Jurkat, Clone E6-1 (cell line): ENCODE data around the gene WDR43.
"Not testable (repeated sequence)": the region's sequence is repeated elsewhere in the genome, so short reads cannot be mapped to it uniquely, and the experiment has no call there.

Experiments used
- DNase-seq: peaks from one replicate; pipeline ENCODE4 v3.0.0-alpha.2; 2011; ENCODE audit warnings: low read depth, low spot score
- H3K4me3 ChIP-seq: 2 replicates; pipeline ENCODE4 v1.5.1; 2011; ENCODE audit warnings: mild to moderate bottlenecking, low read length, control low read depth, moderate library complexity

WDR43 gene

DNA sequence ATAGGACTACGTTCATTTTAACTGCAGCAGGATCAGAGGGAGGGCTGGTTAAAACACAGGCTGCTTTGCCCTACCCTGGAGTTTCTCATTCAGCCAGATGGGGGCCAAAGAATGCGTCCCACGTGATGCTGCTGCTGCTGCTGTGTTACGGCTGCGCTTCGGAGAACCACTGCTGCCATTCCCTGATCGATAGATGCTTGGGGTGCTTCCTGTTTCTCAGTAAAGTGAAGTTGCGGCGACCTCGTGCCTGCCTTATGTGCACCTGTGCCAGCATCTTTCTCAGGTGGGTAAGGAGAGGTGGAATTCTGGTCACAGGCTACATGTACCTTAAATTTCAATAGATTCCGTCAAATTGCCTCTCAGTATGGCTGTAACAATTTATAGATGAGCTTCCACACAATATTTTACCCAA, 62.0 kb downstream of the WDR43 start:
- DNase-seq = peak; percentile 61
- H3K4me3 ChIP-seq = peak overlapping the region; percentile 40

DNA sequence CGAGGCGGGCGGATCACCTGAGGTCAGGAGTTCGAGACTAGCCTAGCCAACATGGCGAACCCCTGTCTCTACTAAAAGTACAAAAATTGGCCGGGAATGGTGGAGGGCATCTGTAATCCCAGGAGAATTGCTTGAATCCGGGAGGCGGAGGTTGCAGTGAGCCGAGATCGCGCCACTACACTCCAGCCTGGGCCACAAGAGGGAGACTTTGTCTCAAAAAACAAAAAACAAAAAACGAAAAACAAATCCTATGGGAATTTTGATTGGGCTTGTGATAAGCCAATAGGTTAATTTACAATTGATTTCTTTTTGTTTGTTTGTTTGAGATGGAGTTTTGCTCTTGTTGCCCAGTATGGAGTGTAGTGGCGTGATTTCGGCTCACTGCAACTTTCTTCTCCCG, 62.4 kb downstream of the WDR43 start:
- DNase-seq = no peak

DNA sequence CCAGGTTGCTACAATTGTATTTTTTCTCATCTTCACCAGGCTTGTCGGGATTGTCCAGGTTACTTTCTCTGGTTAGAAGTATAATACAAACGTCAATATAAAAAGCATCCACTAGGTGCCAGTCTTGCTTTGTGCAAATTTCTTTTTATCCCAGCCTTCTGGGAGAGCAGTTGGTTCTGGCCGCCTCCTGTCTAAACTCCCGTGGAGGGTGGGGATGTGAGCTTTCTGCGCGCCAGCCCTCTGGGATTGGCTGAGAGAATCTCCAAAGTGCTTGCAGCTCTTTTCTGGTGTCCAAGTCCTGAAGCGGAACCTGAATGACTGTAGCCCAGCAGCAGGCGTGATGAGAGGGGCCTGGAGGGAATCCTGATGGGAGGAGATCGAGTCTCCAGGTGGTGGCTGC, 64.2 kb downstream of the WDR43 start:
- DNase-seq = peak; percentile 44
- H3K4me3 ChIP-seq = no peak overlapping the region

More for the DNA sequence above, 62.4 kb downstream of the WDR43 start:
- peak overlapping the region; percentile 40 for H3K4me3 ChIP-seq

DNA sequence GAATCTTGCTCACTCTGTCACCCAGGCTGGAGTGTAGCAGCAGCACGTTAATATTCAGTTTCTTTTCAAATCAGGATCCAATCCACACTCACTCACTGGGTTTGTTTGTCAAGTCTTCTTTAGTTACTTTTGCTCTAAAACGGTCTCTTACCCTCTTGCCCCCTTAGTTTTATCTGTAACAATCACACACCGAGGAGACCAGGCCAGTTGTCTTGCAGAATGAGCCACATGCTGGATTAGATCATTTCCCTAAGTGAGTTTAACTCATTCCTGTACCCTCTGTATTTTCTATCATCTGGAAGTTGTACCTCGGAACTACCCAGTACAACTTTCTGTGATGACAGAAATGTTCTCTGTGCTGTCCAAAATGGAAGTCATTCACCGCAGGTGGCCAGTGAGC, 65.9 kb downstream of the WDR43 start:
- no peak overlapping the region for H3K4me3 ChIP-seq
- no peak for DNase-seq

DNA sequence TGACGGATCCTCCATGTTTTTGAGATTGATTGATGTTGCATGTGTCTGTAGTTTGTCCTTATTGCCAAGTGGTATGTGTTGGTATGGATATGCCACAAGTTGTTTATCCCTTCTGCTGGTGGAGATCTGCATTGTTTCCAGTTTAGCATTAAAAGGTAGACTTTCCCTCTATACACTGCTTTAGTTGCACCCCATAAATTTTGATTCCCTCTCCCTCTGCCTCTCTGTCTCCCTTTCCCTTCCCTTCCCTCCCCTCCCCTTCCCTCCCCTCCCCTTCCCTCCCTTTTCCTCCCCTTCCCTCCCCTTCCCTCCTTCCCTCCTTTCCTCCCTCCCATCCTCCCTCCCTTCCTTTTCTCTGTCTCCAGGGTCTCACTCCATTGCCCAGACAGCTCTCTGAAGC, 68.0 kb downstream of the WDR43 start:
- DNase-seq = no peak
- no peak overlapping the region for H3K4me3 ChIP-seq

DNA sequence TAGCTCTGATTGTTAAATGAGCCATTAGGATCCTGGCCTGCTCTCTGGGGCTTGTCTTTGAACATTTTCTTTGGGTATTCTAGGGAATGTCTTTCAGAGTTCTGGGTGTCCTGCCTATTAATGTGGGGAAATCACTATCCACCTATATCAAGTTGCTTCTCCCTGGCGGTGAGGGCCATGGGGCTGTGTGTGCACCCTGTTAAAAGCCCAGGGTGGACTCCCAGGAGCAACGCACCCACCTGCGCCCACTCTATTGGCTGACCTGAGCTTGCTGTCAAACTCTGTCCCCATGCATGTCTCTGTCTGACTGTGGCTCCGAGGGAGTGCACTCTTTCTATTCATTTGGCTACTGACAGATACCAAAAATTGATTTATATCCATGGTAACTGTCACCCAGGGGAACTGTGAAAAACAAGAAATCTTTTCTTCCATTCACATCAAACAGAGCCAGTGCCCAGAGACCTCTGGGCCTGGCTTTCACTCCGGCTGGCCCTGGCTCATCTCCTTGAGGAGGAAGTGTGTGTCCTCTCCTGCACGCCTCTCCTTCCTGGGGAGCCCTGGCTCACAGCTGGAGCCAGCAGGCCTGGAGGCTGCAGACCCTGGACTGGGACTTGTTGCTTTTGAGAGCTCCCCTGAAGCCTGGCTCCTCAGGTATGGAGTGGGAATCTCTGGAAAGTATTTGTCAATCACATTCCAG, 76.1 kb downstream of the WDR43 start:
- no peak for DNase-seq
- H3K4me3 ChIP-seq = no peak overlapping the region

DNA sequence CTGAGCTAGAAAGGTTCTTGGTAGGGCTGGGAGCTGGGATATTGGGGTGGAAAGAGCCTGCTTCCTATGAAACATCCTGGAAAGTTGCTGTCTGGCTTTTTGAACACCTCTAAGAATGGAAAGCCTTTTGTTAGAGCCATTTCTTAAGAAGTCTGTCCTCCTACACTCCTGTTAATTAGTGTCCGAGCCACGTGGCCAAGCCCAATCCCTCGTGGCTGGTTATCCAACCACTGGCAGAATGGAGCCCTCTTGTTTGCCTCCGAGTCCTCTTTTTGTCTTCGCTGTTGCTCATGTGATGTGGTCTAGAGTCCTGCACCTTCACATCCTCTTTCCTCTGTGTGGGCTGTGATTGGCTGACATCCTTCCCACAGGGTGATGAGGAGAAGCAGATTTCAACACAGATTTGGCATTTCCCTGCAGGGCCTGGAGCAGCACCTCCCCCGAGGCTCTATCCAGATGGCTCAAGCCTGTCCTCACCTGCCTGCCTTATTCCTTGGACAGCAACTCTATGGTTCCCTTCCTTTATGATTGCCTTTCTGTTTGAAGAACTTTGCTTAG, 78.4 kb downstream of the WDR43 start:
- H3K4me3 ChIP-seq = no peak overlapping the region
- DNase-seq = peak; percentile 48

DNA sequence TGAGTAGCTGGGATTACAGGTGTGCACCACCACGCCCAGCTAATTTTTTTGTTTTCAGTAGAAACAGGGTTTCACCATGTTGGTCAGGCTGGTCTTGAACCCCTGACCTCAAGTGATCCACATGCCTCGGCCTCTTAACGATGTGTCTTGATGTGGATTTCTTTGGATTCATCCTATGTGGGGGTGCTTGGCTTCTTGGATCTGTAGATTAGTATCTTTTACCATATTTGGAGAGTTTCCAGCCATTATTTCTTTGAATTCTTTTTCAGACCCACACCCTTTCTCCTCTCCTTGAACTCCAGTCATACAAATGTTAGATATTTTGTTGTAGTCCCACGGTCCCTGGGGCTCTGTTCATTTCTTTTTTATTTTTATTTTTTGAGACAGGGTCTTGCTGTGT, 79.8 kb downstream of the WDR43 start:
- no peak for DNase-seq

DNA sequence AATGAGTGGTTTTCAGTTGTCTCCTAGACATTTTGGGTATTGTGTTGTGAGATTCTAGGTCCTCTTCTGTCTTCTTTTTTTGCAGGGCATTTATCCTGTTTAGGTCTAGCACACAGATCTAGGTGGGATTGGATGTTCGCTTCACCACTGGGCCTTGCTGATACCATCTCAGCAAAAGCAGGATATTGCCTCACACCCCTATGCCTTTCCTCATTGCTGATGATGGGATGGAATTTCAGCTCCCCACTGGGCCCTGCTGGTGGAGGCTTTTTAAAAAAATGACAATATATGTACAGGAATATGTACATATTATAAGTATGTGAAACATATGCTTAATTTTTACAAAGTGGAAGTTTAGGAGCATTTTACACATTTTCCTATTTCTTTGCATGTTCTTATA, 81.2 kb downstream of the WDR43 start:
- no peak overlapping the region for H3K4me3 ChIP-seq
- DNase-seq = no peak

More for the DNA sequence above, 79.8 kb downstream of the WDR43 start:
- no peak overlapping the region for H3K4me3 ChIP-seq

DNA sequence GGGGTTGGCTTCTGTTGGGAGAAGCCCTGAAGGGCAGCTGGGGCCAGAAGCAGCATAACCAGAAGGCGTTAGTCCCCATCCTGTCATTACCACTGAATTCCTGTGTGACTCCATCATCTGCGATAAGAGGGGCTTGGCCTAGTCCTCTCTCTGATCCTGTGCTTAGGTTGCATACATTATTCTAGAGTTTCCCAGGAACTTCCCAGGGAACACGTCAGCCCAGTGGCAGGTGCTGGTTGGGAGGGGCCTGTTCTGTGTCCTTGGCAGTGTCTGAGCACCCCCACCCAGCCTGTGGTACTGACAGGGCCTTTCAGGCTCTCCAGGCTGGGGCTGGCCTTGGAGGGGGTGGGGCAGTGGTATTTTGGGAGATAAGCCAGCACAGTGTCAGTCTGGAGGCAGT, 82.1 kb downstream of the WDR43 start:
- DNase-seq = no peak
- H3K4me3 ChIP-seq = no peak overlapping the region

DNA sequence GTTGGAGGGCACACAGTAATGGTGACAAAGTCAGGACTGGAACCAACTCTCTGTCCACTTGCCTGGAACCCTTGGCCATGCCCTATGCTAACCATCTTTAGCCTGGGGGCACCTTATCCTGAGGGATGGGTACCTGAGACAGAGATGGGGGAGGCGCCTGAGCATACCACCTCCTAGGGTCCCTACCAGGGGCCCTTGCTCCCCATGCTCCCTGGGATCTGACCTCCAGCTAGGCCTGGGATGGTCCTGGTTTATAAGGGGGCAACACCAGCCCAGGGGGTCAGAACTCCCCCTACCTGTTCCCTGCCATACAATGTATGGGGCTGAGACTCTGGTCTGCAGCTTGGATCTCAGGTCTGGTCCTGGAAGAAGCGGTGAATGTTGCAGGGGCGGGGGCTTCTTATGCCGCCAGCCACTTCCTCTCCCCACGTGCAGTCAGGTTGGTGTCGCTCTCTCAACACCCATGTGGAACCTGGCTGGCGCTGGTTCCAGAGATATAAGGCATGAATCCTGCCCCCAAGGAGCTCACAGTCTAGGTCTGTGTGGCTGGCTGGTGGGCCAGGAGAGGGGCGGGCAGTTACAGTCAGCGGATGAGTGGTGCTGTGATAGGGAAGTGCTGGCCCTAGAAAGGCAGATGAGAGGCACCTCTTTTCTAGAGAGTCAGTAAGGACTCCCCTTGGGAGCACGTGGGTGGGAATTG, 82.9 kb downstream of the WDR43 start:
- DNase-seq = no peak
- H3K4me3 ChIP-seq = no peak overlapping the region

DNA sequence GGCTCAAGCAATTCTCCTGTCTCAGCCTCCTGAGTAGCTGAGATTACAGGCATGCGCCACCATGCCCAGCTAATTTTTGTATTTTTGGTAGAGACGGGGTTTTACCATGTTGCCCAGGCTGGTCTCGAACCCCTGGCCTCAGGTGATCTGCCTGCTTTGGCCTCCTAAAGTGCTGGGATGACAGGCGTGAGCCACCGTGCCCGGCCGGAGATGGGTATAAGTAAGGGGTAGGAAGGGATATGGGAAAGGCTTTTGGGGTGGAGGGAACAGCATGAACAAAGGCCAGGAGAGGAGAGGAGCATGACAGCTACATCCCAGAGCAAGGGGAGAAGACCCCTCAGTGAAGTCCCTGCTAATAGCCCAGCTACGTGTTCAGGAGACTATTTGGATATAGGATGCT, 83.5 kb downstream of the WDR43 start:
- H3K4me3 ChIP-seq, DNase-seq: not testable (repeated sequence)

DNA sequence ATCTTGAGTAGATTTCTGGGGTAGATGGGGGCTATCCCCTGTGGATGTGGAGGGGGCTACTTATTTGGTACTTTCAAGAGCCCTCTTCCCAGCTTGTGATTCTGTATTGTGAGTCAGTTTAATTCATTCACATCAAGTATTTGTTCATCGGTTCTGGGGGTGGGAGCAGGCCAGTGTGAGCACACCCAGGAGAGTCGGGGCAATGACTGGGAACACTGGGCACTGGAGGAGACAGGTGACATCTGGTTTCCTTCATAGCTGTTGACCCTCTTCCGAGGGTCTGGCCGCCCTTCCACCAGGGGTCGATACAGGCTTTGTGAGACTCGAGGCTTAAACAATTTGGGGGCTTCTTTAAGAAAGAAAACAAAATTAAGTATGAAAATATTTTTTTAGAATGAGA, 84.1 kb downstream of the WDR43 start:
- DNase-seq = no peak
- H3K4me3 ChIP-seq = no peak overlapping the region

DNA sequence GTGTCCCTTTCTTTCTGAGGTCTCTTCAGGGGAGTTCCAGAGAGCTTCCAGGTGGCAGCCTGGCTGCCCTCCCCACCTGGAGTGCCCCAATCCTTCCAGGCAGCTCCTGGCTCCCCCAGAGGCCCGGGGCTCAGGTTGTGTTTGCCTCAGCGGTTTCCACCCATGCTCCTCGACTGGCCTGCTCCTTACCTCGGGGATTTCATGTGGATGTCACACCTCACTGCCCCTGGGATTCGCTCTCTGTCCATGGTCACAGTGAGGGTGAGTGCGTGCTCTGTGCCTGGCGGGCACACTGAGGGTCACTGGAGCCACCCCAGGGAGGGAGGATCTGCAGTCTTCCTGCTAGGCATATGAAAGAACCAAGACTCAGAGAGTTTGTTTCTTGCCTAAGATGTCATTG, 84.6 kb downstream of the WDR43 start:
- no peak for DNase-seq
- H3K4me3 ChIP-seq = no peak overlapping the region

DNA sequence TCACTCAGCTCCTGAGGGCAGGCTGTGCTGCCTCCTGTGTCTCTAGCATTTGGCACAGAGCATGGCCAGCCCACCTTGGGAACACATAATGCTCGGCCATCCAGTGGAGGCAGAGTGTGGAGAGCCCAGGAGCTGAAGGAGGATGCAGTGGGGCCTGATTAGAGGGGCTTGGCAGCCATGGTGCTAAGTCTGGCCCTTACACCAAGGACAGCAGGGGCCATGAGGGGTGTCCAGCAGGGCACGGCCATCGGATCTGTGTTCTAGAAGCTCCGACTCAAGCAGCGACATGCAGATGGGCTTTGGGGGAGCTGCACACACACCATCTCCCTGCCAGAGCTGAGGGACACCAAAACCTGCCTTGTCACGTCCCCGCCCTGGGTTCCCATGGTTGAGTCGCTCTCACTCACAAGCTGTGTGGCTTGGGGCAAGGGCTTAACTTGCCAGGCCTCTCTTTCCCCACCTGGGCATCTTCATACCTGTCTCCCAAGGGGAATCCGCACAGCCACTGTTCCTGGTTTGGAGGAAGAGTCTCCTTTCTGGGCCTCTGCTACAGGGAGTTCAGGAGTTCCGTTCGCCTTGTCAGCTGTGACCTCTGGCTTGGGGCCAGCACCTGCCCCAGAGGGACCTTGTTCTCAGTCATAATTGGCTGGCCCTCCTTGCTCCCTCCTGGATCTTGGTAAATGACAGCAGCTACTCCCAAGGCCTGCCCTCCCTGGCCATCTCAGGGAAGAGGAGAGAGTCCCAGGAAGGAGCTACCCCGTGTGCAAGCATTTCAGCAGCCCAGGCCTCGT, 85.3 kb downstream of the WDR43 start:
- DNase-seq = no peak
- H3K4me3 ChIP-seq = no peak overlapping the region

DNA sequence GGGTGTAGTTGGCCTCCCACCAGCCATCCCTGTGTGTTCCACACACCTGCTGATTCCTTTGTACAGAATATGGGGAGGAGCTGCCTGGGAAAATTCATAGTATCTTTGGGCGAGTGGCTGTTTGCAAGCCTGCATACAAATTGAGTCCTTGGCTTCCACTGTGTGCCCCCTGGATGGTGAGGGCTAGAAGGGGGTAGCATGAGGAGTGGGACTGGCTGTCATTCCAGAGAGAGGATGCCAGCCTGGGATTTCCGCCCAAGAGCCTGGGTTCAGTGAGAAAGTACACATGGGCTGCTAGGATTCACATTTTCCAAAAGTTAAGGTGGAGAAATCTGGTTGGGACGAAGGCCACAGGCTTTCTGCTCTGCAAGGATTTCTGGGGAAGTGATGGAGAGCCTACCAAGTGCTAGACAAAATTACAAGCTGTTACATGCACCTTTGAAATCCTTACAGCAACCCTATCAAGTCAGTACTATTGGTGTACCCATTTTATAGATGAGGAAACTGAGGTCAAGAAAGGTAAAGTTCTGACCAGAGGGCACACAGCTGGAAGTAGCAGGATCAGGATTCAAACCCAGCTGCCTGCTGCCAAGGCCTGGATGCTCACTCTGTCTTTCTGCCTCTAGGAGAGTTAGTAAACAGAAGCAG, 86.0 kb downstream of the WDR43 start:
- DNase-seq = no peak
- H3K4me3 ChIP-seq = no peak overlapping the region

DNA sequence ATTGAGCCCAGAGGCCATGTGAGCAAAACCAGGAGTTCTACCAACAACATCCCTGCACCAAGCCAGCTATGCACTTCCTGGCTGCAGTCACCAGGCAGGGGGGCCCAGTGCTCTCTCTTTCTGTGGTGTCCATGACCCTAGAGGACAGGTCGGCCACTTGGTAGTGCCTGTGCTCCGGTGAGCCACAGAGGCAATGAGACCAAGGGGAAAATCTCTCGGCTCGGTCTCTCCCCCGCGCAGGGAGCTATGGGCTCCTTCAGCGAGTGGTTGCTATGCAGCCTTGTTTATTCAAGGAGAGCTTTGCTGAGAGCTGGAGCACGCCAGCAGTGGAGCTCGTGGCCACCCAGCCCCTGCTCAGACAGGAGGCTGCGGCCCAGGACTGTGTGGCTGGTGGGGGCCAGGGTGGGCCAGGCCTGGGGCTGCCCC, 86.6 kb downstream of the WDR43 start, which contains the start of gene TOGARAM2:
TOGARAM2 (plus strand) TSS at position 283 of the 426 bp plus-strand sequence. CDS start 13,537 bp downstream, outside the sequence.
- no peak for DNase-seq

DNA sequence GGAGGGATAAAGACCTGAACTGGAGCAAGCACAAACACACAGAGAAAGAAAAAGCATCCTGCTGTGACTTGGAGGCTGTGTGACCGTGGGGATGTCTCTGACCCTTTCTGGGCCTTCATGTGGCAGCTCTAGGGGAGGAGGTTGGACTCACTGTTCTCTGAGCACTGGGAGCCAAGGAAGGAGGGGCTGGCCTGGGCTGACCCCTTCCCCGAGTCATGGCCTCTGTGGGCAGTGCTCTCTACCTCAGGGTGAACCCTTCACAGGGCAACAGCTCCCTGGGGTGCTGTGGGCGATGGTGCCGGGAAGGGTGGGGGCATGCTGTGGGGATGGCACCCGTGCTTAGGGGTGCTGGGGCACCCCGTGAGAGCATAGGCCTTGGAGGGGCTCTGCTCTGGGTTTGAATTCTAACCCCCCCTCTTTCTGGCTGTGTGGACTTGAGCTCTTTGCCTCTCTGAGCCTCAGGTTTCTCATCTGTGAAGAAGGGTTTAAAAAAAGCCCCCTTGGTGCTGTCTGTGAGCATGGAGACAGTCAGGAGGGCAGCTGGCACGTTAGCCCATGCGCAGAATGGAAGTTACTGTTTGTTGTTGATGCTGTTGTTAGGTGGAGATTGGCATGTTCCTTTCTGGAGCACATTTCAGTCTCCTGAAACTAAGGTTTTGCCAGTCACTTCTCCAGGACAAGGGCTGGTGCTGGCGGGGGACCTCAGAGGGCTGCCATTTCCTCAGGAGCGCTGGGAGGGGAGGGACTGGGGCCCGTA, 87.3 kb downstream of the WDR43 start:
- DNase-seq = no peak
- no peak overlapping the region for H3K4me3 ChIP-seq

More for the DNA sequence above, 86.6 kb downstream of the WDR43 start, which contains the start of gene TOGARAM2:
- H3K4me3 ChIP-seq = no peak within 1 kb of the TSS
